HG03432 (cell line): ENCODE measurements around the gene LYPD4.
"Not testable (repeated sequence)": the region's sequence is repeated elsewhere in the genome, so short reads cannot be mapped to it uniquely, and the experiment has no call there.

ENCODE experiments used
- ATAC-seq: cut with Tn5 transposase; IDR thresholded peaks from one replicate; pipeline ENCODE4 v1.9.1; 2021; ENCODE audit warnings: mild to moderate bottlenecking, moderate library complexity; ENCODE audit not compliant: unreplicated experiment

The LYPD4 gene

GRCh38 chr19:41802770-41803169, 41.7 kb downstream of the LYPD4 start:
- ATAC-seq = no peak

GRCh38 chr19:41801792-41802211, 42.7 kb downstream of the LYPD4 start:
- no peak for ATAC-seq

- no peak for ATAC-seq
Measured at GRCh38 chr19:41801031-41801430, 43.5 kb downstream of the LYPD4 start.

GRCh38 chr19:41799444-41800000, 45.0 kb downstream of the LYPD4 start:
- ATAC-seq = no peak

- no peak for ATAC-seq
Measured at GRCh38 chr19:41796901-41797300, 47.6 kb downstream of the LYPD4 start.

GRCh38 chr19:41796362-41796761, 48.1 kb downstream of the LYPD4 start, which contains the start of gene CEACAM3:
Gene CEACAM3, plus strand, starts transcription at chr19:41796587. Its CDS starts 91 bp downstream, at chr19:41796678.
- no peak for ATAC-seq

GRCh38 chr19:41795031-41795461, 49.4 kb downstream of the LYPD4 start:
- no peak for ATAC-seq

GRCh38 chr19:41793414-41793727, 51.1 kb downstream of the LYPD4 start:
- no peak for ATAC-seq

GRCh38 chr19:41792513-41793413, 51.7 kb downstream of the LYPD4 start:
- no peak for ATAC-seq

GRCh38 chr19:41789053-41789452, 55.4 kb downstream of the LYPD4 start:
- not testable (repeated sequence) for ATAC-seq

- not testable (repeated sequence) for ATAC-seq
Measured at GRCh38 chr19:41788518-41788917, 56.0 kb downstream of the LYPD4 start.
